Stimulated activated CD8-positive, alpha-beta memory T cell treated with anti-CD3 and anti-CD28 coated beads, Interleukin-2, amount 100 ng/mL, for 48 hours (primary cell): Measurements from ENCODE around the gene CHERP.
"Not testable (repeated sequence)": the region's sequence is repeated elsewhere in the genome, so short reads cannot be mapped to it uniquely, and the experiment has no call there.

Experiments used
- DNase-seq, 2 donors: peaks; one replicate each; pipeline ENCODE4 v3.0.0-alpha.2; 2020; ENCODE audit warnings: low read depth in 2 of 2

Gene CHERP

GRCh38 chr19:16520074-16520973 lies 21.9 kb downstream of the CHERP start:
- no peak for DNase-seq

GRCh38 chr19:16519230-16519687 lies 23.0 kb downstream of the CHERP start:
- DNase-seq, result no peak

- no peak for DNase-seq
Measured at GRCh38 chr19:16518483-16519229, 23.6 kb downstream of the CHERP start.

GRCh38 chr19:16518061-16518460 lies 24.2 kb downstream of the CHERP start:
- DNase-seq, result no peak

GRCh38 chr19:16516923-16517610 lies 25.2 kb downstream of the CHERP start:
- DNase-seq, result no peak

- DNase-seq, result no peak
Measured at GRCh38 chr19:16516381-16516780, 25.9 kb downstream of the CHERP start.

- DNase-seq, result no peak
Measured at GRCh38 chr19:16514383-16515019, 27.7 kb downstream of the CHERP start.

- DNase-seq, result not testable (repeated sequence)
Measured at GRCh38 chr19:16512611-16513010, 29.6 kb downstream of the CHERP start.

- DNase-seq, result no peak
Measured at GRCh38 chr19:16509141-16510061, 32.8 kb downstream of the CHERP start.

- no peak for DNase-seq
Measured at GRCh38 chr19:16508546-16508945, 33.7 kb downstream of the CHERP start.

- DNase-seq, result no peak
Measured at GRCh38 chr19:16506961-16507360, 35.3 kb downstream of the CHERP start.

- not testable (repeated sequence) for DNase-seq
Measured at GRCh38 chr19:16506161-16506560, 36.1 kb downstream of the CHERP start.

- DNase-seq, result no peak
Measured at GRCh38 chr19:16504271-16504670, 38.0 kb downstream of the CHERP start.

GRCh38 chr19:16497837-16498236 lies 44.4 kb downstream of the CHERP start:
- DNase-seq, result no peak

GRCh38 chr19:16497042-16497441 lies 45.2 kb downstream of the CHERP start:
- DNase-seq, result no peak

- DNase-seq, result no peak
Measured at GRCh38 chr19:16496613-16496983, 45.6 kb downstream of the CHERP start.

GRCh38 chr19:16495982-16496612 lies 46.1 kb downstream of the CHERP start, which contains the start of the genes C19orf44 and CALR3:
TSS of gene C19orf44 (plus strand) at chr19:16496394. CDS start at chr19:16500793, 4,399 bp downstream.
TSS of gene CALR3 (minus strand) at chr19:16496167. CDS start at chr19:16496129, 38 bp downstream.
- peak; percentile 91 to 96 for DNase-seq

GRCh38 chr19:16486476-16486875 lies 55.8 kb downstream of the CHERP start:
- DNase-seq, result not testable (repeated sequence)

- no peak for DNase-seq
Measured at GRCh38 chr19:16482745-16483144, 59.5 kb downstream of the CHERP start.

GRCh38 chr19:16477311-16477710 lies 64.9 kb downstream of the CHERP start:
- no peak for DNase-seq
